IMR-90 (cell line): ENCODE data around the gene ETHE1.

Experiments used
- BHLHE40 ChIP-seq: fragments of 150-350 bp; IDR thresholded peaks from 2 replicates; pipeline ENCODE4 v1.6.1; 2016; ENCODE audit warnings: mild to moderate bottlenecking, low read depth, low read length
- CEBPB ChIP-seq: IDR thresholded peaks from 2 replicates; pipeline ENCODE4 v1.6.1; 2012; ENCODE audit warnings: low read depth, low read length, improper control_type of control experiment
- CTCF ChIP-seq: conservative IDR thresholded peaks from 2 replicates; pipeline ENCODE4 v1.5.1; 2012; ENCODE audit warnings: mild to moderate bottlenecking, low read depth, low read length, improper control_type of control experiment
- MAFK ChIP-seq: IDR thresholded peaks from 2 replicates; pipeline ENCODE4 v1.6.1; 2012; ENCODE audit warnings: low read depth, low read length, improper control_type of control experiment
- MAZ ChIP-seq: IDR thresholded peaks from 2 replicates; pipeline ENCODE4 v1.6.1; 2012; ENCODE audit warnings: low read depth, mild to moderate bottlenecking, low read length, improper control_type of control experiment, moderate library complexity, borderline replicate concordance
- MXI1 ChIP-seq: IDR thresholded peaks from 2 replicates; pipeline ENCODE4 v1.6.1; 2012; ENCODE audit warnings: low read depth, mild to moderate bottlenecking, low read length, moderate library complexity, borderline replicate concordance
- POLR2A ChIP-seq: IDR thresholded peaks from 2 replicates; pipeline ENCODE4 v1.6.1; 2012; ENCODE audit warnings: mild to moderate bottlenecking, low read depth, low read length
- RAD21 ChIP-seq: IDR thresholded peaks from 2 replicates; pipeline ENCODE4 v1.6.1; 2012; ENCODE audit warnings: low read length, improper control_type of control experiment
- RFX5 ChIP-seq: IDR thresholded peaks from 2 replicates; pipeline ENCODE4 v1.8.0; 2012; ENCODE audit warnings: low read depth, mild to moderate bottlenecking, low read length, moderate library complexity
- SMC3 ChIP-seq: fragments of 150-350 bp; IDR thresholded peaks from 2 replicates; pipeline ENCODE4 v1.6.1; 2016; ENCODE audit warnings: low read depth, mild to moderate bottlenecking, antibody characterized with exemption, low read length, moderate library complexity
- TF ChIP-seq, protein P1 (sequence below): fragments of 150-350 bp; IDR thresholded peaks from 2 replicates; pipeline ENCODE4 v1.6.1; 2016; ENCODE audit warnings: low read depth, mild to moderate bottlenecking, low read length, moderate library complexity, borderline replicate concordance
- TF ChIP-seq, protein P2 (sequence below): fragments of 150-350 bp; IDR thresholded peaks from 2 replicates; pipeline ENCODE4 v1.6.1; 2017; ENCODE audit warnings: mild to moderate bottlenecking, antibody characterized with exemption, low read length, low read depth

DNA sequence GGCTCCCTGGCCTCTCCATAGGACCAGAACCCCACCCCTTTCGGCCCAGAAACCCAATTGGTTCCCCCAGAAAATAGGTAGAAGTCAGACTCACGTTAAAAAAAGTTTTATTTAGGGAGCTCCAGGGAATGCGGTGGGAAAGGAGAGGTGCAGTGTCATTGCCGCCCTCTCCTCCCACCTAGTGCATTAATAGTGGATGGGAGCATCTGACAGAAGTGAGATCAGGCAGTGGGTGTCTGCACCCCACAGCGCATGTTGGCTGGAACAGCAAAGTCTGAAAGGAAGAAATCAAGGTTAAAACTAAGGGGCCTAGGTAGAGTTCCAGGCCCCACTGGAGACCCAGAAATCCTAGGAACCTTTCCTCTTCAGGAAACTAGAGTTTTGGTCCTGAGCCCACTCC lies 20.4 kb downstream of the ETHE1 start:
- TF ChIP-seq POLR2A (no peak), CTCF (no peak), RAD21 (no peak), CEBPB (no peak), MAFK (no peak), RFX5 (no peak), MAZ (no peak), BHLHE40 (no peak), SMC3 (no peak), MXI1 (no peak)
- TF ChIP-seq, protein P1, sequence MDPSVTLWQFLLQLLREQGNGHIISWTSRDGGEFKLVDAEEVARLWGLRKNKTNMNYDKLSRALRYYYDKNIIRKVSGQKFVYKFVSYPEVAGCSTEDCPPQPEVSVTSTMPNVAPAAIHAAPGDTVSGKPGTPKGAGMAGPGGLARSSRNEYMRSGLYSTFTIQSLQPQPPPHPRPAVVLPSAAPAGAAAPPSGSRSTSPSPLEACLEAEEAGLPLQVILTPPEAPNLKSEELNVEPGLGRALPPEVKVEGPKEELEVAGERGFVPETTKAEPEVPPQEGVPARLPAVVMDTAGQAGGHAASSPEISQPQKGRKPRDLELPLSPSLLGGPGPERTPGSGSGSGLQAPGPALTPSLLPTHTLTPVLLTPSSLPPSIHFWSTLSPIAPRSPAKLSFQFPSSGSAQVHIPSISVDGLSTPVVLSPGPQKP: no peak
- TF ChIP-seq, protein P2, sequence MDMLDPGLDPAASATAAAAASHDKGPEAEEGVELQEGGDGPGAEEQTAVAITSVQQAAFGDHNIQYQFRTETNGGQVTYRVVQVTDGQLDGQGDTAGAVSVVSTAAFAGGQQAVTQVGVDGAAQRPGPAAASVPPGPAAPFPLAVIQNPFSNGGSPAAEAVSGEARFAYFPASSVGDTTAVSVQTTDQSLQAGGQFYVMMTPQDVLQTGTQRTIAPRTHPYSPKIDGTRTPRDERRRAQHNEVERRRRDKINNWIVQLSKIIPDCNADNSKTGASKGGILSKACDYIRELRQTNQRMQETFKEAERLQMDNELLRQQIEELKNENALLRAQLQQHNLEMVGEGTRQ: no peak
